WTC11 (cell line): ENCODE results near the gene STXBP5. TPM values are rescaled to one million over a fixed set of nuclear protein-coding genes. Genes with fewer than 3 reads are reported as not detected.

Experiments
- ATAC-seq: fragments of 200-7000 bp; cut with Tn5 transposase; 2 replicates; pipeline ENCODE4 v1.10.0; 2021; ENCODE audit warnings: mild to moderate bottlenecking, moderate library complexity
- CTCF ChIA-PET: fragments of 300-600 bp; sonication (Branson Sonifier 250); formaldehyde crosslinking; loops from one replicate; lab custom pipeline; 2021; ENCODE audit warnings: antibody characterized with exemption; lab: Charles Lee
- POLR2A ChIA-PET: fragments of 350-600 bp; sonication (Branson Sonifier 250); formaldehyde crosslinking; loops from one replicate; lab custom pipeline; 2021; ENCODE audit warnings: antibody characterized with exemption; lab: Charles Lee
- DNase-seq: peaks from one replicate; pipeline ENCODE4 v3.0.0; 2021; ENCODE audit warnings: low spot score
- H3K27ac Mint-ChIP-seq: 2 replicates; pipeline ENCODE4 v1.8.0; 2021; ENCODE audit warnings: mixed read lengths
- H3K27me3 Mint-ChIP-seq: 2 replicates; pipeline ENCODE4 v1.8.0; 2021; ENCODE audit warnings: low read depth, mild to moderate bottlenecking, moderate library complexity, mixed read lengths
- H3K36me3 Mint-ChIP-seq: 2 replicates; pipeline ENCODE4 v1.8.0; 2021; ENCODE audit warnings: mixed read lengths
- H3K4me1 Mint-ChIP-seq: 2 replicates; pipeline ENCODE4 v1.8.0; 2022; ENCODE audit warnings: mixed read lengths
- H3K4me3 Mint-ChIP-seq: 2 replicates; pipeline ENCODE4 v1.8.0; 2021; ENCODE audit warnings: mild to moderate bottlenecking, moderate library complexity, mixed read lengths
- H3K9me3 Mint-ChIP-seq: 2 replicates; pipeline ENCODE4 v1.8.0; 2021; ENCODE audit warnings: mixed read lengths
- ESRRA ChIP-seq: sonication (generic); formaldehyde crosslinking; IDR thresholded peaks from 2 replicates; pipeline ENCODE4 v1.8.1; 2022; ENCODE audit warnings: mild to moderate bottlenecking, missing genetic modification reagents, borderline replicate concordance
- GTF2I ChIP-seq: fragments of 250-450 bp; sonication (Bioruptor Pico); conservative IDR thresholded peaks from 2 replicates; pipeline ENCODE4 v1.4.0; 2021; ENCODE audit warnings: mild to moderate bottlenecking
- MXD4 ChIP-seq: fragments of 250-450 bp; sonication (Bioruptor Pico); IDR thresholded peaks from 2 replicates; pipeline ENCODE4 v1.8.0; 2021; ENCODE audit warnings: mild to moderate bottlenecking, moderate library complexity, borderline replicate concordance
- NR3C1 ChIP-seq: sonication (generic); formaldehyde crosslinking; conservative IDR thresholded peaks from 2 replicates; pipeline ENCODE4 v1.8.1; 2023; ENCODE audit warnings: low read depth, mild to moderate bottlenecking, missing genetic modification reagents
- PRDM15 ChIP-seq: sonication (generic); formaldehyde crosslinking; IDR thresholded peaks from 2 replicates; pipeline ENCODE4 v1.8.0; 2022; ENCODE audit warnings: missing genetic modification reagents
- SMAD4 ChIP-seq: sonication (generic); formaldehyde crosslinking; IDR thresholded peaks from 2 replicates; pipeline ENCODE4 v1.8.0; 2022; ENCODE audit warnings: mild to moderate bottlenecking, missing genetic modification reagents
- total RNA-seq: library from RNA; stranded (reverse); gene quantifications from 3 replicates; pipeline ENCODE4 v1.2.3, GENCODE V29; 2021
- TF ChIP-seq, protein P1 (sequence below): sonication (generic); formaldehyde crosslinking; IDR thresholded peaks from 2 replicates; pipeline ENCODE4 v1.8.0; 2023; ENCODE audit warnings: mild to moderate bottlenecking, missing genetic modification reagents
- TF ChIP-seq, protein P2 (sequence below): sonication (generic); formaldehyde crosslinking; IDR thresholded peaks from 2 replicates; pipeline ENCODE4 v1.8.0; 2022; ENCODE audit warnings: mild to moderate bottlenecking, missing genetic modification reagents
- TF ChIP-seq, protein P3 (sequence below): sonication (generic); formaldehyde crosslinking; IDR thresholded peaks from 2 replicates; pipeline ENCODE4 v1.8.0; 2023; ENCODE audit warnings: missing genetic modification reagents, mild to moderate bottlenecking, borderline replicate concordance

STXBP5 gene
- total RNA-seq, 1 experiment from 2014 or later: 13.2 TPM

- no peak for TF ChIP-seq PRDM15 (CRISPR knock-in tag)
- TF ChIP-seq, protein P1, sequence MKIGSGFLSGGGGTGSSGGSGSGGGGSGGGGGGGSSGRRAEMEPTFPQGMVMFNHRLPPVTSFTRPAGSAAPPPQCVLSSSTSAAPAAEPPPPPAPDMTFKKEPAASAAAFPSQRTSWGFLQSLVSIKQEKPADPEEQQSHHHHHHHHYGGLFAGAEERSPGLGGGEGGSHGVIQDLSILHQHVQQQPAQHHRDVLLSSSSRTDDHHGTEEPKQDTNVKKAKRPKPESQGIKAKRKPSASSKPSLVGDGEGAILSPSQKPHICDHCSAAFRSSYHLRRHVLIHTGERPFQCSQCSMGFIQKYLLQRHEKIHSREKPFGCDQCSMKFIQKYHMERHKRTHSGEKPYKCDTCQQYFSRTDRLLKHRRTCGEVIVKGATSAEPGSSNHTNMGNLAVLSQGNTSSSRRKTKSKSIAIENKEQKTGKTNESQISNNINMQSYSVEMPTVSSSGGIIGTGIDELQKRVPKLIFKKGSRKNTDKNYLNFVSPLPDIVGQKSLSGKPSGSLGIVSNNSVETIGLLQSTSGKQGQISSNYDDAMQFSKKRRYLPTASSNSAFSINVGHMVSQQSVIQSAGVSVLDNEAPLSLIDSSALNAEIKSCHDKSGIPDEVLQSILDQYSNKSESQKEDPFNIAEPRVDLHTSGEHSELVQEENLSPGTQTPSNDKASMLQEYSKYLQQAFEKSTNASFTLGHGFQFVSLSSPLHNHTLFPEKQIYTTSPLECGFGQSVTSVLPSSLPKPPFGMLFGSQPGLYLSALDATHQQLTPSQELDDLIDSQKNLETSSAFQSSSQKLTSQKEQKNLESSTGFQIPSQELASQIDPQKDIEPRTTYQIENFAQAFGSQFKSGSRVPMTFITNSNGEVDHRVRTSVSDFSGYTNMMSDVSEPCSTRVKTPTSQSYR (CRISPR knock-in tag): no peak
- TF ChIP-seq NR3C1 (CRISPR knock-in tag): no peak
- TF ChIP-seq, protein P2, sequence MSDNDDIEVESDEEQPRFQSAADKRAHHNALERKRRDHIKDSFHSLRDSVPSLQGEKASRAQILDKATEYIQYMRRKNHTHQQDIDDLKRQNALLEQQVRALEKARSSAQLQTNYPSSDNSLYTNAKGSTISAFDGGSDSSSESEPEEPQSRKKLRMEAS: no peak
- TF ChIP-seq GTF2I (CRISPR knock-in tag): no peak
- TF ChIP-seq, protein P3, sequence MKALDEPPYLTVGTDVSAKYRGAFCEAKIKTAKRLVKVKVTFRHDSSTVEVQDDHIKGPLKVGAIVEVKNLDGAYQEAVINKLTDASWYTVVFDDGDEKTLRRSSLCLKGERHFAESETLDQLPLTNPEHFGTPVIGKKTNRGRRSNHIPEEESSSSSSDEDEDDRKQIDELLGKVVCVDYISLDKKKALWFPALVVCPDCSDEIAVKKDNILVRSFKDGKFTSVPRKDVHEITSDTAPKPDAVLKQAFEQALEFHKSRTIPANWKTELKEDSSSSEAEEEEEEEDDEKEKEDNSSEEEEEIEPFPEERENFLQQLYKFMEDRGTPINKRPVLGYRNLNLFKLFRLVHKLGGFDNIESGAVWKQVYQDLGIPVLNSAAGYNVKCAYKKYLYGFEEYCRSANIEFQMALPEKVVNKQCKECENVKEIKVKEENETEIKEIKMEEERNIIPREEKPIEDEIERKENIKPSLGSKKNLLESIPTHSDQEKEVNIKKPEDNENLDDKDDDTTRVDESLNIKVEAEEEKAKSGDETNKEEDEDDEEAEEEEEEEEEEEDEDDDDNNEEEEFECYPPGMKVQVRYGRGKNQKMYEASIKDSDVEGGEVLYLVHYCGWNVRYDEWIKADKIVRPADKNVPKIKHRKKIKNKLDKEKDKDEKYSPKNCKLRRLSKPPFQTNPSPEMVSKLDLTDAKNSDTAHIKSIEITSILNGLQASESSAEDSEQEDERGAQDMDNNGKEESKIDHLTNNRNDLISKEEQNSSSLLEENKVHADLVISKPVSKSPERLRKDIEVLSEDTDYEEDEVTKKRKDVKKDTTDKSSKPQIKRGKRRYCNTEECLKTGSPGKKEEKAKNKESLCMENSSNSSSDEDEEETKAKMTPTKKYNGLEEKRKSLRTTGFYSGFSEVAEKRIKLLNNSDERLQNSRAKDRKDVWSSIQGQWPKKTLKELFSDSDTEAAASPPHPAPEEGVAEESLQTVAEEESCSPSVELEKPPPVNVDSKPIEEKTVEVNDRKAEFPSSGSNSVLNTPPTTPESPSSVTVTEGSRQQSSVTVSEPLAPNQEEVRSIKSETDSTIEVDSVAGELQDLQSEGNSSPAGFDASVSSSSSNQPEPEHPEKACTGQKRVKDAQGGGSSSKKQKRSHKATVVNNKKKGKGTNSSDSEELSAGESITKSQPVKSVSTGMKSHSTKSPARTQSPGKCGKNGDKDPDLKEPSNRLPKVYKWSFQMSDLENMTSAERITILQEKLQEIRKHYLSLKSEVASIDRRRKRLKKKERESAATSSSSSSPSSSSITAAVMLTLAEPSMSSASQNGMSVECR (CRISPR knock-in tag): no peak
- no peak for TF ChIP-seq SMAD4 (CRISPR knock-in tag)
Measured at GRCh38 chr6:147160593-147160992, 43.6 kb upstream of the STXBP5 start (continued).

GRCh38 chr6:147161253-147161973, 42.8 kb upstream of the STXBP5 start:
- no peak for ATAC-seq
- no peak overlapping the region for H3K27ac Mint-ChIP-seq
- POLR2A ChIA-PET: no interaction called here

GRCh38 chr6:147161974-147162495, 42.2 kb upstream of the STXBP5 start:
- ChIA-PET CTCF (interaction anchor here (0.6 kb wide), 1 partner anchor 551 kb away, joined by 4 read pairs; no protein-coding TSS in a partner anchor), POLR2A (no interaction called here)
- ATAC-seq (no peak), DNase-seq (no peak)
- no peak overlapping the region for H3K27ac Mint-ChIP-seq
- TF ChIP-seq MXD4 (CRISPR knock-in tag): no peak
- no peaks in the 10 kb centered on the region for H3K27me3 Mint-ChIP-seq
- H3K36me3 Mint-ChIP-seq: no peaks in the 10 kb centered on the region
- no peaks in the 10 kb centered on the region for H3K4me1 Mint-ChIP-seq
- H3K9me3 Mint-ChIP-seq: peaks cover 11% of the 10 kb centered on the region
- H3K4me3 Mint-ChIP-seq: no peak overlapping the region

More at GRCh38 chr6:147161253-147161973, 42.8 kb upstream of the STXBP5 start:
- Mint-ChIP-seq H3K9me3 (peaks cover 11% of the 10 kb centered on the region), H3K27me3 (no peaks in the 10 kb centered on the region), H3K36me3 (no peaks in the 10 kb centered on the region), H3K4me3 (no peak overlapping the region), H3K4me1 (no peaks in the 10 kb centered on the region)
- DNase-seq: no peak
- TF ChIP-seq ESRRA (CRISPR knock-in tag): no peak
- CTCF ChIA-PET: interaction anchor here (0.6 kb wide), 1 partner anchor 552 kb away, joined by 4 read pairs; no protein-coding TSS in a partner anchor
